Common myeloid progenitor, CD34-positive (primary cell): ENCODE measurements around the gene EHBP1.

Experiments
- CTCF ChIA-PET: fragments of 350-600 bp; sonication (Branson Sonifier 250); formaldehyde crosslinking; loops from one replicate; lab custom pipeline; 2021; ENCODE audit warnings: antibody characterized with exemption; lab: Charles Lee
- POLR2A ChIA-PET: fragments of 350-600 bp; sonication (Branson Sonifier 250); formaldehyde crosslinking; loops from one replicate; lab custom pipeline; 2021; ENCODE audit warnings: antibody characterized with exemption; lab: Charles Lee
- DNase-seq, 3 donors: peaks; one replicate each; pipeline versions ENCODE4 v3.0.0 to v3.0.0-alpha.2; 2013
- H3K27ac ChIP-seq, 2 experiments: 1 replicate in 1 of 2; 2 replicates in 1 of 2; pipeline ENCODE4 v1.7.0; 2013; ENCODE audit warnings: inconsistent platforms in 2 of 2, low read length in 2 of 2, mild to moderate bottlenecking in 2 of 2, low read depth in 1 of 2, moderate library complexity in 1 of 2; ENCODE audit not compliant: severe bottlenecking in 2 of 2, insufficient read depth in 1 of 2, poor library complexity in 1 of 2
- H3K27me3 ChIP-seq, 5 experiments: replicated peaks in 2 of 5; 1 replicate in 3 of 5; 2 replicates in 2 of 5; pipeline versions ENCODE4 v1.6.1 to v1.7.0; 2013; ENCODE audit warnings: low read length in 4 of 5, mild to moderate bottlenecking in 2 of 5, moderate library complexity in 2 of 5, inconsistent platforms in 1 of 5; ENCODE audit not compliant: insufficient read depth in 5 of 5, control insufficient read depth in 4 of 5
- H3K36me3 ChIP-seq, 4 experiments: 1 replicate in 2 of 4; 2 replicates in 2 of 4; pipeline versions ENCODE4 v1.6.1 to v1.7.0; 2013; ENCODE audit warnings: low read length in 3 of 4, control low read depth in 1 of 4, mild to moderate bottlenecking in 1 of 4; ENCODE audit not compliant: control insufficient read depth in 4 of 4, insufficient read depth in 4 of 4
- H3K4me1 ChIP-seq, 4 experiments: 1 replicate in 3 of 4; 2 replicates in 1 of 4; pipeline versions ENCODE4 v1.6.1 to v1.7.1; 2013; ENCODE audit warnings: low read length in 3 of 4, mild to moderate bottlenecking in 3 of 4, control low read depth in 1 of 4, inconsistent platforms in 1 of 4, moderate library complexity in 1 of 4; ENCODE audit not compliant: control insufficient read depth in 4 of 4, insufficient read depth in 4 of 4; ENCODE audit errors: control extremely low read depth in 1 of 4
- H3K4me3 ChIP-seq, 7 experiments: 1 replicate in 4 of 7; 2 replicates in 3 of 7; pipeline versions ENCODE4 v1.5.1 to v1.7.0; 2013; ENCODE audit warnings: mild to moderate bottlenecking in 7 of 7, low read length in 6 of 7, moderate library complexity in 6 of 7, inconsistent platforms in 2 of 7, low read depth in 2 of 7, control low read depth in 1 of 7; ENCODE audit not compliant: insufficient read depth in 4 of 7, control insufficient read depth in 1 of 7; ENCODE audit errors: extremely low read depth in 1 of 7
- H3K9me3 ChIP-seq, 5 experiments: 1 replicate in 4 of 5; 2 replicates in 1 of 5; pipeline versions ENCODE4 v1.6.1 to v1.7.1; 2013; ENCODE audit warnings: low read length in 4 of 5, mild to moderate bottlenecking in 2 of 5, inconsistent platforms in 1 of 5, low read depth in 1 of 5, moderate library complexity in 1 of 5; ENCODE audit not compliant: control insufficient read depth in 4 of 5, insufficient read depth in 2 of 5; ENCODE audit errors: control extremely low read depth in 1 of 5
- whole genome bisulfite sequencing: methylation state at CpG from one replicate; pipeline ENCODE4 v1.1.5; 2013; ENCODE audit not compliant: insufficient coverage; 5-methylcytosine and 5-hydroxymethylcytosine counted together

EHBP1 gene

GRCh38 chr2:62934517-62934916, 229.0 kb downstream of the EHBP1 start:
- no CpG with 5 or more reads among the region's 2 CpGs for WGBS
- CTCF ChIA-PET, result interaction anchor here (2.0 kb wide), 1 partner anchor 10 kb away, joined by 4 read pairs; no protein-coding TSS in a partner anchor
- H3K9me3 ChIP-seq, result no peaks in the 10 kb centered on the region
- no peaks in the 10 kb centered on the region for H3K27me3 ChIP-seq
- DNase-seq, result no peak
- no peaks in the 10 kb centered on the region for H3K4me1 ChIP-seq
- H3K4me3 ChIP-seq, result no peak overlapping the region
- no peaks in the 10 kb centered on the region for H3K36me3 ChIP-seq
- POLR2A ChIA-PET, result no interaction called here
- H3K27ac ChIP-seq, result no peak overlapping the region

GRCh38 chr2:62938126-62938525, 232.6 kb downstream of the EHBP1 start:
- no peaks in the 10 kb centered on the region for H3K9me3 ChIP-seq
- no peak for DNase-seq
- no peaks in the 10 kb centered on the region for H3K36me3 ChIP-seq
- ChIA-PET CTCF (no interaction called here), POLR2A (no interaction called here)
- no CpG with 5 or more reads among the region's 1 CpG for WGBS
- H3K4me3 ChIP-seq, result no peak overlapping the region
- no peaks in the 10 kb centered on the region for H3K4me1 ChIP-seq
- no peak overlapping the region for H3K27ac ChIP-seq
- no peaks in the 10 kb centered on the region for H3K27me3 ChIP-seq

- DNase-seq, result no peak
- ChIA-PET POLR2A (no interaction called here), CTCF (no interaction called here)
- no peak overlapping the region for H3K27ac ChIP-seq
- no peaks in the 10 kb centered on the region for H3K9me3 ChIP-seq
- 92% methylated on average over 5 of the region's 5 CpGs for WGBS
- no peak overlapping the region for H3K4me3 ChIP-seq
- peaks cover 0 to 7% (median 0%) of the 10 kb centered on the region in 4 experiments for H3K36me3 ChIP-seq
- H3K4me1 ChIP-seq, result no peaks in the 10 kb centered on the region
- no peaks in the 10 kb centered on the region for H3K27me3 ChIP-seq
Observed at GRCh38 chr2:62939735-62940491, 234.4 kb downstream of the EHBP1 start.

GRCh38 chr2:62940697-62941096, 235.2 kb downstream of the EHBP1 start:
- WGBS, result no CpG with 5 or more reads among the region's 2 CpGs
- H3K36me3 ChIP-seq, result peaks cover 0 to 7% (median 0%) of the 10 kb centered on the region in 4 experiments
- no peak overlapping the region for H3K27ac ChIP-seq
- H3K4me1 ChIP-seq, result no peaks in the 10 kb centered on the region
- POLR2A ChIA-PET, result no interaction called here
- DNase-seq, result no peak
- no peak overlapping the region for H3K4me3 ChIP-seq
- CTCF ChIA-PET, result interaction anchor here (0.6 kb wide), 1 partner anchor 14 kb away, joined by 3 read pairs; no protein-coding TSS in a partner anchor
- H3K27me3 ChIP-seq, result no peaks in the 10 kb centered on the region
- H3K9me3 ChIP-seq, result no peaks in the 10 kb centered on the region

- ChIA-PET CTCF (no interaction called here), POLR2A (no interaction called here)
- H3K4me3 ChIP-seq, result no peak overlapping the region
- peaks cover 0 to 7% (median 0%) of the 10 kb centered on the region in 4 experiments for H3K36me3 ChIP-seq
- H3K9me3 ChIP-seq, result no peaks in the 10 kb centered on the region
- WGBS, result no CpG with 5 or more reads among the region's 2 CpGs
- H3K27ac ChIP-seq, result no peak overlapping the region
- H3K4me1 ChIP-seq, result no peaks in the 10 kb centered on the region
- DNase-seq, result no peak
- no peaks in the 10 kb centered on the region for H3K27me3 ChIP-seq
Observed at GRCh38 chr2:62941413-62941812, 235.9 kb downstream of the EHBP1 start.

GRCh38 chr2:62944362-62944761, 238.8 kb downstream of the EHBP1 start:
- POLR2A ChIA-PET, result no interaction called here
- 100% methylated on average over 1 of the region's 2 CpGs for WGBS
- CTCF ChIA-PET, result no interaction called here

GRCh38 chr2:62947403-62947802, 241.9 kb downstream of the EHBP1 start:
- H3K4me3 ChIP-seq, result no peak overlapping the region
- POLR2A ChIA-PET, result no interaction called here
- no peaks in the 10 kb centered on the region for H3K9me3 ChIP-seq
- peaks cover 0 to 11% (median 6%) of the 10 kb centered on the region in 4 experiments for H3K36me3 ChIP-seq
- CTCF ChIA-PET, result no interaction called here
- no CpG with 5 or more reads among the region's 1 CpG for WGBS
- no peak for DNase-seq
- H3K27ac ChIP-seq, result no peak overlapping the region
- no peaks in the 10 kb centered on the region for H3K4me1 ChIP-seq
- H3K27me3 ChIP-seq, result no peaks in the 10 kb centered on the region

More at GRCh38 chr2:62944362-62944761, 238.8 kb downstream of the EHBP1 start:
- Histone ChIP-seq H3K4me3 (no peak overlapping the region), H3K27ac (no peak overlapping the region), H3K36me3 (peaks cover 0 to 11% (median 5%) of the 10 kb centered on the region in 4 experiments), H3K9me3 (no peaks in the 10 kb centered on the region), H3K4me1 (no peaks in the 10 kb centered on the region), H3K27me3 (no peaks in the 10 kb centered on the region)
- DNase-seq, result no peak
